Large intestine (tissue), 3 donors: ENCODE data around the gene FBXL17. TPM values are rescaled to one million over a fixed set of nuclear protein-coding genes. Genes with fewer than 3 reads are reported as not detected.

Experiments
- DNase-seq, 2 donors: peaks; one replicate each; pipeline versions ENCODE4 v3.0.0 to v3.0.0-alpha.2; 2013
- H3K27ac ChIP-seq: one replicate; pipeline ENCODE4 v1.5.1; 2013; ENCODE audit warnings: low read length
- H3K27me3 ChIP-seq: 2 replicates; pipeline ENCODE4 v1.6.1; 2013; ENCODE audit warnings: low read length; ENCODE audit not compliant: control insufficient read depth, insufficient read depth
- H3K36me3 ChIP-seq: 2 replicates; pipeline ENCODE4 v1.6.1; 2013; ENCODE audit warnings: low read length; ENCODE audit not compliant: control insufficient read depth, insufficient read depth
- H3K4me1 ChIP-seq: one replicate; pipeline ENCODE4 v1.6.1; 2013; ENCODE audit warnings: low read length; ENCODE audit not compliant: control insufficient read depth, insufficient read depth
- H3K4me3 ChIP-seq: one replicate; pipeline ENCODE4 v1.5.1; 2013; ENCODE audit warnings: low read length
- H3K9me3 ChIP-seq: one replicate; pipeline ENCODE4 v1.6.1; 2013; ENCODE audit warnings: mild to moderate bottlenecking, low read depth, low read length, moderate library complexity; ENCODE audit not compliant: control insufficient read depth
- WGBS: methylation state at CpG from one replicate; pipeline ENCODE4 v1.1.5; 2013; ENCODE audit warnings: low lambda C conversion rate; ENCODE audit not compliant: insufficient coverage; 5-methylcytosine and 5-hydroxymethylcytosine counted together
- polyA plus RNA-seq: library from polyadenylated mRNA; unstranded; fragments of 120-200 nt; gene quantifications from one replicate; pipeline ENCODE4 v1.2.1, GENCODE V29; 2013

FBXL17 gene
- polyA plus RNA-seq, 1 donor = 20.4 TPM

- no peaks in the 10 kb centered on the region for H3K27me3 ChIP-seq
- no peak overlapping the region for H3K4me3 ChIP-seq
- no peaks in the 10 kb centered on the region for H3K9me3 ChIP-seq
- no peak for DNase-seq
- H3K27ac ChIP-seq = no peak overlapping the region
- H3K4me1 ChIP-seq = no peaks in the 10 kb centered on the region
- 90% methylated on average over 2 of the region's 3 CpGs for WGBS
- no peaks in the 10 kb centered on the region for H3K36me3 ChIP-seq
These were observed 523.1 kb downstream of the FBXL17 start for GRCh38 chr5:107858788-107859187.

- 100% methylated on average over 1 of the region's 4 CpGs for WGBS
- no peaks in the 10 kb centered on the region for H3K27me3 ChIP-seq
These were observed 523.6 kb downstream of the FBXL17 start for GRCh38 chr5:107858324-107858723.

GRCh38 chr5:107857785-107858184 lies 524.1 kb downstream of the FBXL17 start:
- 100% methylated on average over 2 of the region's 2 CpGs for WGBS
- Histone ChIP-seq H3K4me1 (no peaks in the 10 kb centered on the region), H3K27me3 (no peaks in the 10 kb centered on the region), H3K27ac (no peak overlapping the region), H3K36me3 (no peaks in the 10 kb centered on the region), H3K4me3 (no peak overlapping the region), H3K9me3 (no peaks in the 10 kb centered on the region)
- DNase-seq = no peak

More at GRCh38 chr5:107858324-107858723, 523.6 kb downstream of the FBXL17 start:
- DNase-seq = no peak
- H3K27ac ChIP-seq = no peak overlapping the region
- H3K36me3 ChIP-seq = no peaks in the 10 kb centered on the region
- H3K9me3 ChIP-seq = no peaks in the 10 kb centered on the region
- no peak overlapping the region for H3K4me3 ChIP-seq
- H3K4me1 ChIP-seq = no peaks in the 10 kb centered on the region

GRCh38 chr5:107855171-107855570 lies 526.7 kb downstream of the FBXL17 start:
- no peak for DNase-seq
- WGBS = 71% methylated on average over 1 of the region's 2 CpGs
- H3K4me3 ChIP-seq = no peak overlapping the region

GRCh38 chr5:107853696-107854095 lies 528.2 kb downstream of the FBXL17 start:
- H3K4me1 ChIP-seq = no peaks in the 10 kb centered on the region
- no peak overlapping the region for H3K27ac ChIP-seq
- H3K36me3 ChIP-seq = no peaks in the 10 kb centered on the region
- H3K4me3 ChIP-seq = no peak overlapping the region
- H3K27me3 ChIP-seq = no peaks in the 10 kb centered on the region
- H3K9me3 ChIP-seq = no peaks in the 10 kb centered on the region
- WGBS = 100% methylated on average over 2 of the region's 6 CpGs
- no peak for DNase-seq

More at GRCh38 chr5:107855171-107855570, 526.7 kb downstream of the FBXL17 start:
- H3K36me3 ChIP-seq = no peaks in the 10 kb centered on the region
- H3K9me3 ChIP-seq = no peaks in the 10 kb centered on the region
- H3K4me1 ChIP-seq = no peaks in the 10 kb centered on the region
- no peaks in the 10 kb centered on the region for H3K27me3 ChIP-seq
- no peak overlapping the region for H3K27ac ChIP-seq

GRCh38 chr5:107853031-107853430 lies 528.9 kb downstream of the FBXL17 start:
- WGBS = no CpG with 5 or more reads among the region's 8 CpGs
- no peaks in the 10 kb centered on the region for H3K4me1 ChIP-seq
- no peak overlapping the region for H3K27ac ChIP-seq
- no peak overlapping the region for H3K4me3 ChIP-seq
- no peaks in the 10 kb centered on the region for H3K36me3 ChIP-seq
- no peak for DNase-seq
- no peaks in the 10 kb centered on the region for H3K27me3 ChIP-seq
- H3K9me3 ChIP-seq = no peaks in the 10 kb centered on the region

- H3K9me3 ChIP-seq = peaks cover 5% of the 10 kb centered on the region
- H3K36me3 ChIP-seq = no peaks in the 10 kb centered on the region
- no peak for DNase-seq
- H3K4me3 ChIP-seq = no peak overlapping the region
- no peaks in the 10 kb centered on the region for H3K27me3 ChIP-seq
- 100% methylated on average over 1 of the region's 5 CpGs for WGBS
- H3K4me1 ChIP-seq = no peaks in the 10 kb centered on the region
- H3K27ac ChIP-seq = no peak overlapping the region
These were observed 532.8 kb downstream of the FBXL17 start for GRCh38 chr5:107849118-107849517.

GRCh38 chr5:107840592-107840991 lies 541.3 kb downstream of the FBXL17 start:
- Histone ChIP-seq H3K27me3 (peaks cover 3% of the 10 kb centered on the region), H3K27ac (no peak overlapping the region), H3K9me3 (no peaks in the 10 kb centered on the region), H3K4me1 (no peaks in the 10 kb centered on the region), H3K36me3 (no peaks in the 10 kb centered on the region), H3K4me3 (no peak overlapping the region)
- no CpG with 5 or more reads among the region's 4 CpGs for WGBS
- no peak for DNase-seq

- H3K36me3 ChIP-seq = no peaks in the 10 kb centered on the region
- DNase-seq = no peak
- WGBS = no CpG with 5 or more reads among the region's 3 CpGs
These were observed 541.7 kb downstream of the FBXL17 start for GRCh38 chr5:107840161-107840560.

GRCh38 chr5:107835096-107835495 lies 546.8 kb downstream of the FBXL17 start:
- no peaks in the 10 kb centered on the region for H3K9me3 ChIP-seq
- H3K27ac ChIP-seq = no peak overlapping the region
- no peak overlapping the region for H3K4me3 ChIP-seq
- H3K27me3 ChIP-seq = no peaks in the 10 kb centered on the region
- DNase-seq = no peak
- H3K36me3 ChIP-seq = no peaks in the 10 kb centered on the region
- no peaks in the 10 kb centered on the region for H3K4me1 ChIP-seq
- WGBS = no CpG with 5 or more reads among the region's 8 CpGs

More at GRCh38 chr5:107840161-107840560, 541.7 kb downstream of the FBXL17 start:
- Histone ChIP-seq H3K4me3 (no peak overlapping the region), H3K27ac (no peak overlapping the region), H3K27me3 (peaks cover 3% of the 10 kb centered on the region), H3K9me3 (no peaks in the 10 kb centered on the region), H3K4me1 (no peaks in the 10 kb centered on the region)

GRCh38 chr5:107832746-107833145 lies 549.2 kb downstream of the FBXL17 start:
- Histone ChIP-seq H3K9me3 (no peaks in the 10 kb centered on the region), H3K4me3 (no peak overlapping the region), H3K27ac (no peak overlapping the region), H3K36me3 (no peaks in the 10 kb centered on the region), H3K4me1 (no peaks in the 10 kb centered on the region), H3K27me3 (no peaks in the 10 kb centered on the region)
- DNase-seq = no peak
- 83% methylated on average over 1 of the region's 3 CpGs for WGBS
